ENCODE measurements around the gene HEATR3. TPM values are rescaled to one million over a fixed set of nuclear protein-coding genes. Genes with fewer than 3 reads are reported as not detected.

HEATR3 gene
- total and polyA plus RNA-seq, 2 of the 8 experiments (the other 6 are each of a cell fraction or from before 2014, with no cell fraction given), result 13.0 to 29.2 TPM

DNA sequence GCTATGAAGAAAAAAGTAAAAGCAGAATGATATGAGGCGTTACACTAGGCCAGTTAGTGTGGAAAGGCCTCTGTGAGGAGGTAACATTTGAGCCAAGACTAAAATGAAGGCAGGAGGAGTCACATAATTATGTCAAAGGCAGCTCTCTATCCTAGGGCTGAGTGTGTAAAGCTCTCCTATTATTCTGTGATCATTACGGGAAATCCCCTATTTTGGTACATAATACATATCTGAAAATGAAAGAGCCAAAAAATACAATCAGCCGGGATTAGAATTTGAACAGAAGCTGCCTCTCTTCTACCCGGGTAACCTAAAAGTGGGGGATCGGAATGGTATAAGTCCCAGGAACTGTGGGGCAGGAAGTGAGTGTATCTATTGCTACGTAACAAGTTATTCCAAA is 27.1 kb downstream of the HEATR3 start (continued):
- TF ChIP-seq PHF8 (conservative IDR thresholded peaks at IDR 0.05; ENCODE audit: low read depth, low read length) (no peak), CHD2 (IDR thresholded peaks at IDR 0.05; ENCODE audit: low read length) (no peak), HDAC6 (IDR thresholded peaks at IDR 0.05; ENCODE audit: low read depth, low read length) (no peak), YY1 (IDR thresholded peaks at IDR 0.05; ENCODE audit: low read depth, low read length) (no peak), RFX5 (IDR thresholded peaks at IDR 0.05; ENCODE audit: borderline replicate concordance, low read depth, low read length) (no peak)
